Measurements from ENCODE around the gene CARD19. TPM values are rescaled to one million over a fixed set of nuclear protein-coding genes. Genes with fewer than 3 reads are reported as not detected.
A peak's percentile ranks its signal among the peaks of the same experiment; 100 is the strongest.

Gene CARD19
- total and polyA plus RNA-seq, 9 of the 15 experiments (the other 6 are each of a cell fraction or from before 2014, with no cell fraction given), result 0.90 to 34.9 (median 14.6) TPM

GRCh38 chr9:93064392-93065134 is 31.5 kb upstream of the CARD19 start:
- peaks cover 23% of the 10 kb centered on the region for H3K79me2 ChIP-seq (ENCODE audit: control insufficient read depth, insufficient read depth, low read length)
- TF ChIP-seq, protein P1, sequence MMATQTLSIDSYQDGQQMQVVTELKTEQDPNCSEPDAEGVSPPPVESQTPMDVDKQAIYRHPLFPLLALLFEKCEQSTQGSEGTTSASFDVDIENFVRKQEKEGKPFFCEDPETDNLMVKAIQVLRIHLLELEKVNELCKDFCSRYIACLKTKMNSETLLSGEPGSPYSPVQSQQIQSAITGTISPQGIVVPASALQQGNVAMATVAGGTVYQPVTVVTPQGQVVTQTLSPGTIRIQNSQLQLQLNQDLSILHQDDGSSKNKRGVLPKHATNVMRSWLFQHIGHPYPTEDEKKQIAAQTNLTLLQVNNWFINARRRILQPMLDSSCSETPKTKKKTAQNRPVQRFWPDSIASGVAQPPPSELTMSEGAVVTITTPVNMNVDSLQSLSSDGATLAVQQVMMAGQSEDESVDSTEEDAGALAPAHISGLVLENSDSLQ (IDR thresholded peaks at IDR 0.05), result peak; percentile 92
- TF ChIP-seq KLF16 (IDR thresholded peaks at IDR 0.05) (0 out of 2 replicates have a peak, but pooled peaks have one; percentile 10), HCFC1 (IDR thresholded peaks at IDR 0.05; ENCODE audit: low read depth, low read length) (peak; percentile 62), RBM22 (IDR thresholded peaks at IDR 0.05; ENCODE audit: low read depth, low read length, poor library complexity, severe bottlenecking) (no peak), TSC22D4 (tag; IDR thresholded peaks at IDR 0.05) (no peak), TCF3 (CRISPR knock-in tag; IDR thresholded peaks at IDR 0.05) (peak; percentile 71), NBN (IDR thresholded peaks at IDR 0.05; ENCODE audit: low read depth) (peak; percentile 47; the same call in 1 of the 2 replicates), HLTF (IDR thresholded peaks at IDR 0.05) (no peak), MAFF (IDR thresholded peaks at IDR 0.05; ENCODE audit: low read length) (peak; percentile 18; the same call in 1 of the 2 replicates), ZFP91 (CRISPR knock-in tag; IDR thresholded peaks at IDR 0.05) (no peak)
- TF ChIP-seq, protein P2, sequence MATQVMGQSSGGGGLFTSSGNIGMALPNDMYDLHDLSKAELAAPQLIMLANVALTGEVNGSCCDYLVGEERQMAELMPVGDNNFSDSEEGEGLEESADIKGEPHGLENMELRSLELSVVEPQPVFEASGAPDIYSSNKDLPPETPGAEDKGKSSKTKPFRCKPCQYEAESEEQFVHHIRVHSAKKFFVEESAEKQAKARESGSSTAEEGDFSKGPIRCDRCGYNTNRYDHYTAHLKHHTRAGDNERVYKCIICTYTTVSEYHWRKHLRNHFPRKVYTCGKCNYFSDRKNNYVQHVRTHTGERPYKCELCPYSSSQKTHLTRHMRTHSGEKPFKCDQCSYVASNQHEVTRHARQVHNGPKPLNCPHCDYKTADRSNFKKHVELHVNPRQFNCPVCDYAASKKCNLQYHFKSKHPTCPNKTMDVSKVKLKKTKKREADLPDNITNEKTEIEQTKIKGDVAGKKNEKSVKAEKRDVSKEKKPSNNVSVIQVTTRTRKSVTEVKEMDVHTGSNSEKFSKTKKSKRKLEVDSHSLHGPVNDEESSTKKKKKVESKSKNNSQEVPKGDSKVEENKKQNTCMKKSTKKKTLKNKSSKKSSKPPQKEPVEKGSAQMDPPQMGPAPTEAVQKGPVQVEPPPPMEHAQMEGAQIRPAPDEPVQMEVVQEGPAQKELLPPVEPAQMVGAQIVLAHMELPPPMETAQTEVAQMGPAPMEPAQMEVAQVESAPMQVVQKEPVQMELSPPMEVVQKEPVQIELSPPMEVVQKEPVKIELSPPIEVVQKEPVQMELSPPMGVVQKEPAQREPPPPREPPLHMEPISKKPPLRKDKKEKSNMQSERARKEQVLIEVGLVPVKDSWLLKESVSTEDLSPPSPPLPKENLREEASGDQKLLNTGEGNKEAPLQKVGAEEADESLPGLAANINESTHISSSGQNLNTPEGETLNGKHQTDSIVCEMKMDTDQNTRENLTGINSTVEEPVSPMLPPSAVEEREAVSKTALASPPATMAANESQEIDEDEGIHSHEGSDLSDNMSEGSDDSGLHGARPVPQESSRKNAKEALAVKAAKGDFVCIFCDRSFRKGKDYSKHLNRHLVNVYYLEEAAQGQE (IDR thresholded peaks at IDR 0.05; ENCODE audit: borderline replicate concordance), result peak; percentile 95
- TF ChIP-seq, protein P2 (CRISPR knock-in tag; IDR thresholded peaks at IDR 0.05; ENCODE audit: low read depth), result no peak

More at GRCh38 chr9:93064392-93065134, 31.5 kb upstream of the CARD19 start:
- ATAC-seq, result peak; percentile 87
- Histone ChIP-seq H3K4me2 (ENCODE audit: insufficient read depth, low read length) (peak overlapping the region; percentile 54), H3K4me3 (no peak overlapping the region), H3K36me3 (ENCODE audit: control insufficient read depth, insufficient read depth, low read length) (no peaks in the 10 kb centered on the region; the same call in 2 of the 3 replicates), H3K9me3 (replicated peaks; ENCODE audit: control insufficient read depth, insufficient read depth, low read depth, low read length) (no peaks in the 10 kb centered on the region), H2AFZ (ENCODE audit: low read depth, low read length) (no peak overlapping the region; the same call in 1 of the 2 replicates), H3K9ac (ENCODE audit: insufficient read depth in 1 of 2, low read depth in 2 of 2, low read length in 2 of 2) (peak overlapping the region in 1 of 2 experiments; percentile 56; a peak in 1 of 4 replicates), H3K4me1 (replicated peaks in 1 of 2; ENCODE audit: control insufficient read depth in 2 of 2, insufficient read depth in 2 of 2, low read length in 2 of 2) (peaks cover 43 to 46% of the 10 kb centered on the region in 2 experiments), H3K27me3 (ENCODE audit: control insufficient read depth in 2 of 2, insufficient read depth in 2 of 2, low read length in 2 of 2) (no peaks in the 10 kb centered on the region), H3K9me1 (ENCODE audit: control insufficient read depth, insufficient read depth, low read length) (no peaks in the 10 kb centered on the region), H3K27ac (ENCODE audit: extremely low read depth, low read depth, low read length) (peak overlapping the region; percentile 59; the same call in 2 of the 3 replicates), H4K20me1 (replicated peaks; ENCODE audit: control insufficient read depth, insufficient read depth, low read length) (no peaks in the 10 kb centered on the region)
- FAIRE-seq, result peak; percentile 82
- in situ Hi-C loops (cut with MboI), result no loop called here
- WGBS (ENCODE audit: insufficient coverage, low coverage, missing lambda C conversion rate), result 44% methylated on average over 10 of the region's 12 CpGs
- intact Hi-C loops (cut with micrococcal nuclease), result loop anchor here (5.0 kb wide), 1 partner anchor 33 kb away; the partner anchor contains the start of gene CARD19
- no TSS peak for BruUV-seq (replicated peaks)
- CTCF ChIA-PET (ENCODE audit: low intra/inter-chr PET ratio), result no interaction called here
- peak; percentile 36 to 73 (median 56) for DNase-seq (ENCODE audit: extremely low read depth in 1 of 4, low spot score in 3 of 4)
- POLR2A ChIA-PET, result interaction anchor here (0.9 to 1.3 kb wide), 4 partner anchors 12 to 31 kb away, joined by 3 to 6 read pairs (median 4); no protein-coding TSS in a partner anchor

All from K562 (cell line).